DND-41 (cell line): ENCODE results near the gene IBA57.

Experiments
- ATAC-seq: fragments of 200-7000 bp; cut with Tn5 transposase; 3 replicates; pipeline ENCODE4 v1.9.1; 2021; ENCODE audit warnings: low read depth; ENCODE audit not compliant: insufficient read depth
- DNase-seq: peaks from one replicate; pipeline ENCODE4 v3.0.0-alpha.2; 2020
- H2AFZ ChIP-seq: 2 replicates; pipeline ENCODE4 v1.6.0; 2012; ENCODE audit warnings: low read depth, low read length
- H3K27ac ChIP-seq: 2 replicates; pipeline ENCODE4 v1.5.1; 2012; ENCODE audit warnings: low read length, inconsistent platforms
- H3K27me3 ChIP-seq: fragments of 200-600 bp; sonication (generic); 2 replicates; pipeline ENCODE4 v1.6.0; 2012; ENCODE audit warnings: low read length, mild to moderate bottlenecking, inconsistent platforms; ENCODE audit not compliant: insufficient read depth, poor library complexity
- H3K36me3 ChIP-seq: 2 replicates; pipeline ENCODE4 v1.5.1; 2012; ENCODE audit warnings: low read length, inconsistent platforms; ENCODE audit not compliant: insufficient read depth
- H3K4me1 ChIP-seq: 2 replicates; pipeline ENCODE4 v1.5.1; 2012; ENCODE audit warnings: mild to moderate bottlenecking, low read length; ENCODE audit not compliant: insufficient read depth
- H3K4me2 ChIP-seq: 2 replicates; pipeline ENCODE4 v1.6.0; 2012; ENCODE audit warnings: mild to moderate bottlenecking, moderate library complexity, low read length, inconsistent platforms; ENCODE audit not compliant: insufficient read depth
- H3K4me3 ChIP-seq, 2 experiments: fragments of 200-600 bp in 1 of 2; shearing (Covaris generic) in 1 of 2; 2 replicates each; pipeline ENCODE4 v1.5.1; 2012 to 2016; ENCODE audit warnings: inconsistent platforms in 2 of 2, low read length in 2 of 2, mild to moderate bottlenecking in 2 of 2, low read depth in 1 of 2, moderate library complexity in 1 of 2
- H3K79me2 ChIP-seq: 2 replicates; pipeline ENCODE4 v1.6.0; 2012; ENCODE audit warnings: low read length, inconsistent platforms; ENCODE audit not compliant: insufficient read depth
- H3K9ac ChIP-seq: 2 replicates; pipeline ENCODE4 v1.6.0; 2012; ENCODE audit warnings: low read depth, mild to moderate bottlenecking, inconsistent platforms, low read length, moderate library complexity
- H3K9me3 ChIP-seq: 2 replicates; pipeline ENCODE4 v1.5.1; 2012; ENCODE audit warnings: low read length, moderate library complexity, mild to moderate bottlenecking, inconsistent platforms; ENCODE audit not compliant: insufficient read depth, severe bottlenecking
- H4K20me1 ChIP-seq: 2 replicates; pipeline ENCODE4 v1.6.0; 2012; ENCODE audit warnings: low read length; ENCODE audit not compliant: insufficient read depth
- CTCF ChIP-seq: IDR thresholded peaks from 2 replicates; pipeline ENCODE4 v1.5.1; 2012; ENCODE audit warnings: borderline replicate concordance, low read length, moderate library complexity, mild to moderate bottlenecking; ENCODE audit not compliant: poor library complexity, severe bottlenecking; ENCODE audit errors: extremely low read depth
- EZH2 ChIP-seq: IDR thresholded peaks from 3 replicates; pipeline ENCODE4 v1.6.1; 2012; ENCODE audit warnings: borderline replicate concordance, low read depth, mild to moderate bottlenecking, moderate library complexity, low read length, inconsistent platforms; ENCODE audit not compliant: severe bottlenecking

Gene IBA57

GRCh38 chr1:228123505-228123904 is 42.1 kb upstream of the IBA57 start:
- Histone ChIP-seq H3K9me3 (peaks cover 6% of the 10 kb centered on the region), H3K27ac (no peak overlapping the region), H3K79me2 (no peaks in the 10 kb centered on the region), H3K4me3 (no peak overlapping the region), H3K4me1 (no peaks in the 10 kb centered on the region), H3K9ac (no peak overlapping the region), H3K36me3 (no peaks in the 10 kb centered on the region), H3K27me3 (peaks cover 9% of the 10 kb centered on the region), H2AFZ (no peak overlapping the region), H4K20me1 (no peaks in the 10 kb centered on the region), H3K4me2 (no peak overlapping the region)
- DNase-seq (no peak), ATAC-seq (no peak)
- TF ChIP-seq EZH2 (no peak), CTCF (no peak)

DNA sequence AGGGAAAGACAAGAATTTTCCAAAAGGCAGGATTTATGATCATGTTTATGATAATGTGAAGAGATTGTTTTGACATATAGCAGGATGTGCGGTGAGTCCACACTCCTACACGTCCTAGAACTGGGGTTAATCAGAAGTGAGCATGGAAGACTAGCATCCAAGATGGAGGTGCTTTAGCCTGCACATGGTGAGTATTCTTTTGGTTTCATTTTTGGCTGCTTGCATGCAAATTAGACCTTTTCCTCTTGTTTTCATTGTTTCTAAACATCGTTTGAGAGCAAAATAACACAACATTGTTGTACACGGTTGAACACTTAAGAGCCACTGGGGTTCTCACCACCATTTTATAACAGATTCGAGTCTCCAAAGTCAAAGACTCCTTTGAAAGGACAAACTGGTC is 40.4 kb upstream of the IBA57 start:
- TF ChIP-seq EZH2 = no peak
- no peak for ATAC-seq
- Histone ChIP-seq H3K79me2 (no peaks in the 10 kb centered on the region), H3K4me2 (no peak overlapping the region), H2AFZ (peak overlapping the region; percentile 41; the same call in 1 of the 2 replicates), H3K36me3 (no peaks in the 10 kb centered on the region), H3K27me3 (peaks cover 9% of the 10 kb centered on the region), H3K9ac (no peak overlapping the region), H4K20me1 (no peaks in the 10 kb centered on the region), H3K4me1 (no peaks in the 10 kb centered on the region), H3K4me3 (no peak overlapping the region), H3K27ac (no peak overlapping the region), H3K9me3 (no peaks in the 10 kb centered on the region)
- no peak for DNase-seq

DNA sequence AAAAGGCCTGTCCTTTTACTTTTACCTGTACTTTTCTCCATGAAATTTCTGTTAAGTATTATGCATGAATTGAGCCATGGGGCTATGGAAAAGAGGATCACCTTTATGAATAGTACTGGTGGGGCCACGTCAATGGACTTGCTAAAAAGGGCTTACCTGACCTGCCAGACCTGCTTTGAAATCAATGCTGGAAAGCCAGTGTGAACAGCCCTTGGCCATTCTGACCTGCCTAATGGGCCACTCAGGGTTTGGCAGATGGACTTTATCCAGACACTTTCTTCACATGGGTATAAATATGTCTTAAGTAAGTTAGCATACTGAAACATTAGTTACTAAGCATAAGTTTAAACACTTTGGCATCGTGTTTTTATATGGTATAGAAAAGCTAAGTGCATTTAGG is 33.8 kb upstream of the IBA57 start:
- Histone ChIP-seq H3K4me2 (no peak overlapping the region), H3K36me3 (no peaks in the 10 kb centered on the region)
- no peak for ATAC-seq

GRCh38 chr1:228134591-228134990 is 31.0 kb upstream of the IBA57 start:
- Histone ChIP-seq H3K4me3 (no peak overlapping the region), H3K79me2 (no peaks in the 10 kb centered on the region), H3K36me3 (no peaks in the 10 kb centered on the region), H3K27ac (no peak overlapping the region), H4K20me1 (no peaks in the 10 kb centered on the region), H3K9ac (no peak overlapping the region), H3K27me3 (peaks cover 16% of the 10 kb centered on the region), H3K9me3 (no peaks in the 10 kb centered on the region), H3K4me2 (no peak overlapping the region), H2AFZ (no peak overlapping the region), H3K4me1 (peaks cover 8% of the 10 kb centered on the region)
- no peak for DNase-seq
- ATAC-seq = no peak
- no peak for TF ChIP-seq CTCF
- TF ChIP-seq EZH2 = no peak

More for the DNA sequence above, 33.8 kb upstream of the IBA57 start:
- Histone ChIP-seq H3K4me1 (peaks cover 3% of the 10 kb centered on the region; the same call in 1 of the 2 replicates), H3K9me3 (no peaks in the 10 kb centered on the region), H3K27ac (no peak overlapping the region), H4K20me1 (no peaks in the 10 kb centered on the region), H3K27me3 (peaks cover 13% of the 10 kb centered on the region), H2AFZ (no peak overlapping the region), H3K9ac (no peak overlapping the region), H3K4me3 (no peak overlapping the region), H3K79me2 (no peaks in the 10 kb centered on the region)
- DNase-seq = no peak
- TF ChIP-seq CTCF (no peak), EZH2 (no peak)
